HG03159 (cell line): ENCODE data around the gene INPP5A.

Source experiments
- ATAC-seq: cut with Tn5 transposase; IDR thresholded peaks from one replicate; pipeline ENCODE4 v1.9.1; 2021; ENCODE audit warnings: mild to moderate bottlenecking, moderate library complexity; ENCODE audit not compliant: unreplicated experiment

INPP5A gene

GRCh38 chr10:132641966-132642731 lies 104.6 kb downstream of the INPP5A start:
- ATAC-seq, result no peak

- no peak for ATAC-seq
Measured at GRCh38 chr10:132642732-132643008, 105.1 kb downstream of the INPP5A start.

- no peak for ATAC-seq
Measured at GRCh38 chr10:132643709-132644526, 106.3 kb downstream of the INPP5A start.

- ATAC-seq, result no peak
Measured at GRCh38 chr10:132644527-132645246, 107.1 kb downstream of the INPP5A start.

GRCh38 chr10:132645247-132645530 lies 107.6 kb downstream of the INPP5A start:
- no peak for ATAC-seq

GRCh38 chr10:132645630-132646442 lies 108.2 kb downstream of the INPP5A start:
- ATAC-seq, result no peak

- ATAC-seq, result no peak
Measured at GRCh38 chr10:132646443-132647097, 109.0 kb downstream of the INPP5A start.

- ATAC-seq, result no peak
Measured at GRCh38 chr10:132647424-132647823, 109.8 kb downstream of the INPP5A start.

- no peak for ATAC-seq
Measured at GRCh38 chr10:132648072-132648850, 110.7 kb downstream of the INPP5A start.

- no peak for ATAC-seq
Measured at GRCh38 chr10:132648851-132649528, 111.4 kb downstream of the INPP5A start.

- ATAC-seq, result no peak
Measured at GRCh38 chr10:132649651-132650360, 112.2 kb downstream of the INPP5A start.

GRCh38 chr10:132650611-132651250 lies 113.1 kb downstream of the INPP5A start:
- no peak for ATAC-seq

GRCh38 chr10:132651511-132652029 lies 114.0 kb downstream of the INPP5A start:
- no peak for ATAC-seq

GRCh38 chr10:132652446-132652845 lies 114.9 kb downstream of the INPP5A start:
- ATAC-seq, result no peak

- ATAC-seq, result no peak
Measured at GRCh38 chr10:132652936-132653590, 115.5 kb downstream of the INPP5A start.

GRCh38 chr10:132653721-132654120 lies 116.1 kb downstream of the INPP5A start:
- ATAC-seq, result no peak

- no peak for ATAC-seq
Measured at GRCh38 chr10:132654121-132654571, 116.6 kb downstream of the INPP5A start.
